ENCODE measurements around the gene CNNM4.

CNNM4 gene

DNA sequence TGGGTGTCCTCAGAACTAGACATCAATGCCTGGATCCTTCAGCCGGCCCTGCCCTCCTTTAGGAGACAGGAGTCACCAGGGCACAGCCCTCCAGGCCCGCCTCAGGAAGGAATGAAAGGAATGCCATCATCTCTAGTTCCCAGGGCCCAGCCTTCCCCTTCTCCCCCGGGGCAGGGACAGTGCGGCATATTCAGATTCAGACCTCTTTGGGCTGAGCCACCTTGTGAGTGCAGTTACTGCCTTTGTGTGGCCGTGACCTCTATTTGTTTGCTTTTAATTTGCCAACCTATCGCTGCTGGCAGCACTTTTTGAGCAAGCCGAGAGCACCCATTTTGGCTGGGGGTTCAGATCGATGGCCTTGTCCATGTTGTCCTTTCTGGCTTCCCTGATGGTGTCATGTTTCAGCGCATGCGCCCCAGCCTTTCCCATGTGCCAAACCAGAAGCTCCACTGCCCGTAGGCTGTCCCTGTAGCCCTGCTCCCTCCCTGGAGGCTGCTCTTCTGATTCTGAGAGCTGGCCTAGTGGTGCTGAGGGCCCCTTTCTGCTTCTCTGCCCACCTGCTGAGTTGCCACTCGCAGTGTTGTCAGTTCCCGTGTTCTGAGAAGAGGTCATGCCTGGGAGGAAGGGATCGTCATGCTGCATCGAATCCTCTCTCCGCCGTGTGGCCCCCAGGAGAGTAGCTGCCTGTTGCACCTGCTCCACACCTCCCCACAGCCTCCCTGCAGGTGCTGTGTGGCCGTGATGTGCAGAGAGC, 72.2 kb downstream of the CNNM4 start:
- peak; percentile 53 for DNase-seq (ENCODE audit: low read depth)
- TF ChIP-seq, protein P1, sequence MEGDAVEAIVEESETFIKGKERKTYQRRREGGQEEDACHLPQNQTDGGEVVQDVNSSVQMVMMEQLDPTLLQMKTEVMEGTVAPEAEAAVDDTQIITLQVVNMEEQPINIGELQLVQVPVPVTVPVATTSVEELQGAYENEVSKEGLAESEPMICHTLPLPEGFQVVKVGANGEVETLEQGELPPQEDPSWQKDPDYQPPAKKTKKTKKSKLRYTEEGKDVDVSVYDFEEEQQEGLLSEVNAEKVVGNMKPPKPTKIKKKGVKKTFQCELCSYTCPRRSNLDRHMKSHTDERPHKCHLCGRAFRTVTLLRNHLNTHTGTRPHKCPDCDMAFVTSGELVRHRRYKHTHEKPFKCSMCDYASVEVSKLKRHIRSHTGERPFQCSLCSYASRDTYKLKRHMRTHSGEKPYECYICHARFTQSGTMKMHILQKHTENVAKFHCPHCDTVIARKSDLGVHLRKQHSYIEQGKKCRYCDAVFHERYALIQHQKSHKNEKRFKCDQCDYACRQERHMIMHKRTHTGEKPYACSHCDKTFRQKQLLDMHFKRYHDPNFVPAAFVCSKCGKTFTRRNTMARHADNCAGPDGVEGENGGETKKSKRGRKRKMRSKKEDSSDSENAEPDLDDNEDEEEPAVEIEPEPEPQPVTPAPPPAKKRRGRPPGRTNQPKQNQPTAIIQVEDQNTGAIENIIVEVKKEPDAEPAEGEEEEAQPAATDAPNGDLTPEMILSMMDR (IDR thresholded peaks at IDR 0.05; ENCODE audit: low read length, missing control alignments), result no peak
- H3K4me3 ChIP-seq (replicated peaks; ENCODE audit: low read depth, low read length), result no peak overlapping the region

DNA sequence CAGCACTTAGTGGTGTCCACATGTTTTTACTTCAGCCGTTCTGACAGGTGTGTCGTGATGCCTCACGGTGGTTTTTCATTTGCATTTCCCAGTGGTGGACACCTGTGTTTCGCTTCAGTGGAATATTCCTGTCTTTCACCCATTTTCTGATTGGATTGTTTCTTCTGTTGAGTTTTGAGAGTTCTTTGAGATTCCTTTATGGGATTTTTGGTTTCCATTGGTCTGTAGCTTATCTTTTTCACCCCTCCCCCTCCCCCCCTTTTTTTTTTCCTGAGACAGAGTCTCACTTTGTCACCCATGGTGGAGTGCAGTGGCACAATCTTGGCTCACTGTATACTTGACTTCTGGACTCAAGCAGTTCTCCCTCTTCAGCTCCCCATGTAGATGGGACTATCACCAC, 75.1 kb downstream of the CNNM4 start:
- DNase-seq (ENCODE audit: low read depth), result no peak
- TF ChIP-seq, protein P1 (IDR thresholded peaks at IDR 0.05; ENCODE audit: low read length, missing control alignments), result no peak

DNA sequence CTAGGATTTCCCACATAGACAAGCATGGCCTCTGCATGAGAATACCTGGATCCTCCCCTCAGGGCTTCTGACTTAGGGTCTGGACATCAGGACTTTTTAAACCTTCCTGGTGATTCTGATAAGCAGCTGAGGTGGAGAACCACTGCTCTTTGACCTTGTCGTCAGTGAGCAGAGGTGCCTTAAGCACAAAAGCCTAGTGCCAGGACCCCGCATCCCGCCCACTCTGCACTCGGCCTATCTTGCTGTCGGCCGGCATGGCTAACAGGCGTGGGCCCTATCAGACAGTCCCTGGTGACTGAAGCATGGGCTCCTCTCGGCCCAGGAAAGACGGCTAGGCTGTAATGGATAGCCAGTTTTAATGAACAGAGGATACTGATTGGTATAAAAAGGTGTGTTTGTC, 76.9 kb downstream of the CNNM4 start:
- no peak overlapping the region for H3K4me3 ChIP-seq (replicated peaks; ENCODE audit: low read depth, low read length)
- TF ChIP-seq, protein P1 (IDR thresholded peaks at IDR 0.05; ENCODE audit: low read length, missing control alignments), result no peak
- DNase-seq (ENCODE audit: low read depth), result no peak

More for the DNA sequence above, 75.1 kb downstream of the CNNM4 start:
- H3K4me3 ChIP-seq (replicated peaks; ENCODE audit: low read depth, low read length), result no peak overlapping the region

DNA sequence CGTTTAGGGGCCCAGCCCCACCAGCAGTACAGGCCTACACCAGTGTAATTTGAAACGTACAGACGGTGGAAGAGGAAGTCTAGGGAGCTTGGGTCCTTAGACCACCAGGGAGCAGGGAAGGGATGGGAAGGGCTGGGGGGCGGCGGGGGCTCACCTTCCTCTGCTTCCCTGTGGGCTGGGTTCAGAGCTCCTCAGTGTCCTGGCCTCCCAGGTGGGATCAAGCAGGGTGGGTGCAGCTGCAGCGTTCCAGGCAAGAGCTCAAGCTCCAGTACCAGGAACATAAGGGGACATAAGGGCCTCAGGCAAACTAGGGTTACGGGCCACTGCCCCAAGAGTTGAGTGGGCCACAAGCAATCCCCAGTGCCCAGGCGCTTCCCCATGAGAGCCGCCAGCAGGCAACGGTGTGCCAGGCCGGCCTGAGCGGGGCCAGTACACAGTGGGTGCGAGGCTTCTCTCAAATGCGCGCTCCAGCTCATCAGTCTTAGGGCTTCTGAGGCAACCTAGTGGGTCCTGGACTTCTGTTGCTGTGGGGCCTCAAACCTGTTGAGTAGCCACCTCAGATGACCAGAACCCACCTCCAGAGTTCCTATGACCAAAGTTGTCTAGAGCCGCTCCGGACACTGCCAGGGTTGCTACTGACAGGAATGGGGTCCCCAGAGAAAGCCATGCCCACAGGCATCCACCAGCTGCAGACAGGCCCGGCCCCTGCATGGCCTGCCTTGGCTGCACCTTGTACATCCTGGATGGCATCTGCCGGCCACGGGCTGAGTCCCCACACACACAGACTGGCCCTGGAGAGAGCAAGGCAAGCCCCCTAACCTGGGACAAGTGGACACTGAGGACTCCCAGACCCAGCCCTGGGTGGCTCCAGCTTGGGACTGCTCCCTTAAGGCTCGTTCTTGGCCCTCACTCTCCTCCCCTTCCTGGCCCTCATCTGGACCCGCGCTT, 77.9 kb downstream of the CNNM4 start:
- H3K4me3 ChIP-seq (replicated peaks; ENCODE audit: low read depth, low read length), result no peak overlapping the region
- TF ChIP-seq, protein P1 (IDR thresholded peaks at IDR 0.05; ENCODE audit: low read length, missing control alignments), result no peak
- DNase-seq (ENCODE audit: low read depth), result no peak

DNA sequence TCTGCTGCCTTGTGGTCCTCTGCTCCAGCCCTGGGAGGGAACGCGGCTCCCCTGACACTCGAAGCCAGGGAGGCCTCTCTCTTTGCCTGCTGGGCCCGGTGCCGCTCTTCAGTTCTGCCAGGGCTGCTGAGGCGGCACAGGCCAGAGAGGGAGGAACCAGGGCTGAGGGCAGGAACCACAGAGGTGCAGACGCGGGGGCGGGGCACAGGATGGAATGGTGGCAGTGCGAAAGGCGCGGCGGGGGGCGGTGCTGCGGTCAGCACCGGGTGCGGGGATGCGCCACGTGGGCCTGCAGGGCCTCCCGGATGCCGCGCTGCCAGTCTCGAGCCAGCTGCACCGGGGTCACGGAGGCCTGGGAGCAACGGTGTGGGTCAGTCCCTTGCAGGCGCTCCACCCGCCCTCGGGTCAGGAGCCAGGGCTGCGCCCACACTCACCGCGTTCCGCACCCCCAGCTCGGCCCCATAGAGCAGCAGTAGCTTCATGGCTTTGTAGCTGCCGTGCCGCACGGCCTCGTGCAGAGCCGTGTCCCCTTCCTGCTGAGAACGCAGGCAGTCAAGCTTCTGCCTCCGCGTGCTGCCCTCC, 78.7 kb downstream of the CNNM4 start:
- DNase-seq (ENCODE audit: low read depth), result no peak
- TF ChIP-seq, protein P1 (IDR thresholded peaks at IDR 0.05; ENCODE audit: low read length, missing control alignments), result no peak
- no peak overlapping the region for H3K4me3 ChIP-seq (replicated peaks; ENCODE audit: low read depth, low read length)

DNA sequence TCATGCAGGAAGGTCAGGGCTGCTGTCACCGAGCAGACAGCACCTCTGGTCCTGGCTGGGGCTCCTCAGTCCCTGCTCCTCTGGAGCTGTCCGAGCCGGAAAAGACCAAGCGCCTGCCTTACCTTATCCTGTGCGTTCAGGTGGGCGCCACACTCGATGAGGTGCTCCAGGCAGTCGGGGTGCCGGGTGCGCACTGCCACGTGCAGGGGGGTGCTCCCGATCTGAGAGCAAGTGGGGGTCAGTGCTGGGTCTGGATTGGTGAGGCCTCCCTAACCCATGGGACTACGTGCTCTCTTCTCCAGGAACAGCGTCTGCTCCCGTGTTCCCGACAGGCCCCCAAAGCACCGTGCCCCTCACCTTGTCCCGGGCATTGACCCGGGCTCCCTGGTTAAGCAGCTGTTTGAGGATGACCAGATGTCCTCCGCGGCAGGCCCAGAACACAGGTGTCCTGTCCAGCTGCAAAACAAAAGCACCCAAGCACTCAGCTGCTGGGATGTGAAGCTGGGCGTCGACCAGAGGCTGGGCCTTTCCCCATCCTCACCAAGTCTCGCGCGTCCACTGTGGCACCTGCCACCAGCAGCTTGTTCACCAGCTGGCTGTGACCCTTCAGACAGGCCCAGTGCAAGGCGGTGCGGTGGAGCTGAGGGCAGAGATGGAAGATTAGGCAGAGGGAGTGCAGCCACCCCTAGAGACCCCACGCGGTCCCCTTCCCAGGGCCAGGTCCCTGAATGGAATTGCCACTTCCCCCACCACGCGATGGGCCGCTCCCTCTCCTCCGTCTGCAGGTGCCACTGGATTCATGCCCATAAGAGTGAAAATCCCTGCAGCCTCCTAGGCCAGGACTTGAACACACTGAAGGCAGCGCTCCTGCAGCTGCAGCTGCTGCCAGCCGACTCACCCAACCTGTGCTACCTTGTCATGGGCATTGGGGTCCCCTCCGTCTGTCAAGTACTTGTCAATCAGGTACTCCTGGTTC, 79.5 kb downstream of the CNNM4 start:
- TF ChIP-seq, protein P1 (IDR thresholded peaks at IDR 0.05; ENCODE audit: low read length, missing control alignments), result no peak
- H3K4me3 ChIP-seq (replicated peaks; ENCODE audit: low read depth, low read length), result no peak overlapping the region
- no peak for DNase-seq (ENCODE audit: low read depth)
